Ishikawa (cell line): ENCODE measurements around the gene FLT1.

Source experiments
- CEBPB ChIP-seq: IDR thresholded peaks from 2 replicates; pipeline ENCODE4 v1.6.1; 2012
- CREB1 ChIP-seq: IDR thresholded peaks from 2 replicates; pipeline ENCODE4 v1.6.1; 2012; ENCODE audit warnings: low read depth
- EGR1 ChIP-seq: IDR thresholded peaks from 2 replicates; pipeline ENCODE4 v1.6.1; 2012
- EP300 ChIP-seq: IDR thresholded peaks from 2 replicates; pipeline ENCODE4 v1.6.1; 2012; ENCODE audit warnings: borderline replicate concordance
- FOXM1 ChIP-seq: IDR thresholded peaks from 2 replicates; pipeline ENCODE4 v1.6.1; 2012; ENCODE audit warnings: low read depth, borderline replicate concordance
- NFIC ChIP-seq: IDR thresholded peaks from 2 replicates; pipeline ENCODE4 v1.6.1; 2012
- RAD21 ChIP-seq: IDR thresholded peaks from 2 replicates; pipeline ENCODE4 v1.6.1; 2012; ENCODE audit warnings: low read depth
- TAF1 ChIP-seq: IDR thresholded peaks from 2 replicates; pipeline ENCODE4 v1.6.1; 2012; ENCODE audit warnings: low read depth, mild to moderate bottlenecking
- TCF12 ChIP-seq: IDR thresholded peaks from 2 replicates; pipeline ENCODE4 v1.6.1; 2012; ENCODE audit warnings: low read depth
- TEAD4 ChIP-seq: IDR thresholded peaks from 2 replicates; pipeline ENCODE4 v1.6.1; 2012
- YY1 ChIP-seq: IDR thresholded peaks from 2 replicates; pipeline ENCODE4 v1.6.1; 2012; ENCODE audit warnings: low read depth
- ZBTB7A ChIP-seq: IDR thresholded peaks from 2 replicates; pipeline ENCODE4 v1.6.1; 2012; ENCODE audit warnings: low read depth
- TF ChIP-seq, protein P1 (sequence below): IDR thresholded peaks from 2 replicates; pipeline ENCODE4 v1.6.1; 2012
- TF ChIP-seq, protein P2 (sequence below): IDR thresholded peaks from 2 replicates; pipeline ENCODE4 v1.6.1; 2012; ENCODE audit warnings: low read depth, mild to moderate bottlenecking
- TF ChIP-seq, protein P3 (sequence below): IDR thresholded peaks from 2 replicates; pipeline ENCODE4 v1.6.1; 2012

The FLT1 gene

DNA sequence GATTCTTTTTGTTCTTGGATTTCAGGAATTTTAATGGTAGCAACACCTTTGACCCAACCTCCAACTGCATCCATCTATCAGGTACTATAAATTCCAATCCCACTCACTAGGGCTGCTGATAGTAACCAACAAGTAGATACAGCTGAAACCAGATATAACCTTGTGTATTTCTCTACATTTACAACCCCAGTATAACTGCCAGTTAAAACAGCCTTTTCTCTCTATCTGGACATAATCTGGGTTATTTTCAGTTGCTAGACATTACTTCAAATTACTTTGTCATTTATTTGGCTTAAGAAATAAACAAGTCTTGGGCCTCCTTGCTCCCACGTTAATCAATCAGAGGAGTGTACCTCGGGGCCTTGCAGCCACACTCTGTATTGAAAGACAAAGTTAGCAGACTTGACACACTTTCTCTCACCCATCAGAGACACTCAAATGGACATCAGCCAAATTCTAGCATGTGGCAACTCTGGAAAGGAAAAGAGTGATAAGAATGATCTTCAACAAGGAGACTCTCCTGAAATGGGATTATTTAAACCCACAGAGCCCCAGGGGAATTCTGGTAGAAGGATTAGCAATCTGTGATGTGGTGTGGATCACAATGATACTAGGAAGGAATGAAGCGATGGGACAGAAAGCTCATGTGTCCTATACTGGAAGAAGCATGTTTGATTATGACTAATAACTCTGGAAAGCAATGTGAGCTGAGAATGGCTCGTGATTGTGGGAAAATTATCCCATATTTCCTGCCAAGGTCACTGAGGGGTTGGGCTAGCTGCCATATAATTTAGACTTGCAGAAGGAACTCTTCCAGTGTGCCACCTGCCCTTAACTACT, 157.5 kb downstream of the FLT1 start:
- TF ChIP-seq, protein P1, sequence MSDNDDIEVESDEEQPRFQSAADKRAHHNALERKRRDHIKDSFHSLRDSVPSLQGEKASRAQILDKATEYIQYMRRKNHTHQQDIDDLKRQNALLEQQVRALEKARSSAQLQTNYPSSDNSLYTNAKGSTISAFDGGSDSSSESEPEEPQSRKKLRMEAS, result no peak
- TF ChIP-seq FOXM1 (no peak), TAF1 (no peak), CEBPB (no peak), NFIC (no peak), YY1 (no peak), TCF12 (no peak), CREB1 (no peak), TEAD4 (no peak), ZBTB7A (no peak), EP300 (no peak), EGR1 (no peak), RAD21 (no peak)
- TF ChIP-seq, protein P2, sequence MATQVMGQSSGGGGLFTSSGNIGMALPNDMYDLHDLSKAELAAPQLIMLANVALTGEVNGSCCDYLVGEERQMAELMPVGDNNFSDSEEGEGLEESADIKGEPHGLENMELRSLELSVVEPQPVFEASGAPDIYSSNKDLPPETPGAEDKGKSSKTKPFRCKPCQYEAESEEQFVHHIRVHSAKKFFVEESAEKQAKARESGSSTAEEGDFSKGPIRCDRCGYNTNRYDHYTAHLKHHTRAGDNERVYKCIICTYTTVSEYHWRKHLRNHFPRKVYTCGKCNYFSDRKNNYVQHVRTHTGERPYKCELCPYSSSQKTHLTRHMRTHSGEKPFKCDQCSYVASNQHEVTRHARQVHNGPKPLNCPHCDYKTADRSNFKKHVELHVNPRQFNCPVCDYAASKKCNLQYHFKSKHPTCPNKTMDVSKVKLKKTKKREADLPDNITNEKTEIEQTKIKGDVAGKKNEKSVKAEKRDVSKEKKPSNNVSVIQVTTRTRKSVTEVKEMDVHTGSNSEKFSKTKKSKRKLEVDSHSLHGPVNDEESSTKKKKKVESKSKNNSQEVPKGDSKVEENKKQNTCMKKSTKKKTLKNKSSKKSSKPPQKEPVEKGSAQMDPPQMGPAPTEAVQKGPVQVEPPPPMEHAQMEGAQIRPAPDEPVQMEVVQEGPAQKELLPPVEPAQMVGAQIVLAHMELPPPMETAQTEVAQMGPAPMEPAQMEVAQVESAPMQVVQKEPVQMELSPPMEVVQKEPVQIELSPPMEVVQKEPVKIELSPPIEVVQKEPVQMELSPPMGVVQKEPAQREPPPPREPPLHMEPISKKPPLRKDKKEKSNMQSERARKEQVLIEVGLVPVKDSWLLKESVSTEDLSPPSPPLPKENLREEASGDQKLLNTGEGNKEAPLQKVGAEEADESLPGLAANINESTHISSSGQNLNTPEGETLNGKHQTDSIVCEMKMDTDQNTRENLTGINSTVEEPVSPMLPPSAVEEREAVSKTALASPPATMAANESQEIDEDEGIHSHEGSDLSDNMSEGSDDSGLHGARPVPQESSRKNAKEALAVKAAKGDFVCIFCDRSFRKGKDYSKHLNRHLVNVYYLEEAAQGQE, result no peak
- TF ChIP-seq, protein P3, sequence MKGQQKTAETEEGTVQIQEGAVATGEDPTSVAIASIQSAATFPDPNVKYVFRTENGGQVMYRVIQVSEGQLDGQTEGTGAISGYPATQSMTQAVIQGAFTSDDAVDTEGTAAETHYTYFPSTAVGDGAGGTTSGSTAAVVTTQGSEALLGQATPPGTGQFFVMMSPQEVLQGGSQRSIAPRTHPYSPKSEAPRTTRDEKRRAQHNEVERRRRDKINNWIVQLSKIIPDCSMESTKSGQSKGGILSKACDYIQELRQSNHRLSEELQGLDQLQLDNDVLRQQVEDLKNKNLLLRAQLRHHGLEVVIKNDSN, result no peak

DNA sequence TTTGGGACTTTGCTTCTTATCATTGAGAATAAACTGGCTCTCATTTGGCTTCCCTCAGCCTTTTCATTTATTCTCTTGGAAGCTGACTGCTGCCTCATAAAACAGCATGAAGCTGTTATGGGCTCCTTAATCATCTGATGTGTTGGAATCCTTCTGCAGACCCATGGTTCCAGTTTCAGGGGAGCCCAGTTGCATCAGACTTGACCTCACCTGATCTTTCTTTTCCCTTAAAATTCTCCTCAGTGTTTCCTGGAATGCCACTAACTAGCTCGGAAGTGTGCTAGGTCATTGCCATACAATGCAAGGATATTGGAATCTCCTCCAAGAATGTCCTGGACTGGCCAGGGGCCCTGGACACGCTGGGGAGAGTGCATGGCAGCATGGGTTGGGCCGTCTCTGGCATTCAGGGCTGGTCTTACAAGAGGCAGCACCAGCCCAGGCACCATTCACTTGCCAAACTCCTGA, 158.7 kb downstream of the FLT1 start:
- TF ChIP-seq CEBPB (no peak), YY1 (no peak), EP300 (no peak), TAF1 (no peak), CREB1 (no peak), FOXM1 (no peak), RAD21 (no peak), TCF12 (no peak), TEAD4 (no peak), ZBTB7A (no peak), EGR1 (no peak), NFIC (no peak)
- TF ChIP-seq, protein P1, result no peak
- TF ChIP-seq, protein P2, result no peak
- TF ChIP-seq, protein P3, result no peak

DNA sequence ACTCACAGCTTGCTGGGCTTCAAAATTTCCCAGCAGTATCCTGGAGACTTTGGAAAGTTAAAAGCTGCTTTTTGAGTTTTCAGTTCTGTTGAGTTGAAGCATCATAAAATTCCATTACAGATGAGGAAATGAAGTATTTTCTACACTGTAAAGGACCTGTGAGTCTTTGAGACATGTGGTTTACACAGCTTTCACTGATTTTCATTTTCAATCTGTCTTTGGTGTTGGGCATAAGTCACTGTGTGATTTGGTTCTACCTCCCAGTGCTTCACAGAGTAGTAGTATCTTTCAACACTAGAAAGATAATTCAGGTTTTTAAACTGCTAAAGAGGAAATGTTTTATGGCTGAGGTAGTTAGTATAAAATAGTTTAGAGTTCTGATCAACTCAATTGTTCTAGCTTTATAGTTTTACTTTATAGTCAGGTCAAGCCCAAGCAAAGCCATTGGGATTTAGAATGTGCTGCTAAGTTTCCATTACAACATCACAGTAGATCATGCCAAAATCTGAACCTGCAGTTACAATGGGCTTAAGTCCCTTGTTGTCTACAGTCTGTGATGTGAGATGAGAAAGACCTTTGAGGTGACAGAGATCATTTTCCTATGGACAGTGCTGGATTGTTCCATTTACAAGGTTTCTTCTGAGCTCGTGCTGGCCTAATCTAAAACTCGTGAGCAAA, 161.6 kb downstream of the FLT1 start:
- TF ChIP-seq TAF1 (no peak), EP300 (no peak), ZBTB7A (no peak), FOXM1 (no peak), TEAD4 (no peak), CEBPB (no peak), TCF12 (no peak), EGR1 (no peak), RAD21 (no peak), YY1 (no peak), NFIC (no peak), CREB1 (no peak)
- TF ChIP-seq, protein P1, result no peak
- TF ChIP-seq, protein P2, result no peak
- TF ChIP-seq, protein P3, result no peak
